Duodenal mucosa (tissue), 2 donors: ENCODE data around the gene CBX8.

Experiments used
- H3K27ac ChIP-seq: one replicate; pipeline ENCODE4 v1.7.0; 2013; ENCODE audit warnings: low read depth, low read length
- H3K27me3 ChIP-seq, 2 donors: one replicate each; pipeline ENCODE4 v1.7.0; 2013; ENCODE audit warnings: low read length in 2 of 2, control low read depth in 1 of 2; ENCODE audit not compliant: insufficient read depth in 2 of 2, control insufficient read depth in 1 of 2
- H3K36me3 ChIP-seq, 2 donors: one replicate each; pipeline ENCODE4 v1.7.0; 2013; ENCODE audit warnings: low read length in 2 of 2, control low read depth in 1 of 2; ENCODE audit not compliant: insufficient read depth in 2 of 2, control insufficient read depth in 1 of 2
- H3K4me1 ChIP-seq, 2 donors: one replicate each; pipeline ENCODE4 v1.7.0; 2013; ENCODE audit warnings: low read length in 2 of 2, control low read depth in 1 of 2; ENCODE audit not compliant: insufficient read depth in 2 of 2, control insufficient read depth in 1 of 2
- H3K4me3 ChIP-seq, 2 donors: one replicate each; pipeline ENCODE4 v1.7.0; 2013; ENCODE audit warnings: low read length in 2 of 2, low read depth in 1 of 2
- H3K9ac ChIP-seq, 2 donors: one replicate each; pipeline ENCODE4 v1.7.0; 2013; ENCODE audit warnings: low read length in 2 of 2, low read depth in 1 of 2
- H3K9me3 ChIP-seq, 2 donors: one replicate each; pipeline ENCODE4 v1.7.0; 2013; ENCODE audit warnings: low read length in 2 of 2, control low read depth in 1 of 2; ENCODE audit not compliant: control insufficient read depth in 1 of 2

The CBX8 gene

DNA sequence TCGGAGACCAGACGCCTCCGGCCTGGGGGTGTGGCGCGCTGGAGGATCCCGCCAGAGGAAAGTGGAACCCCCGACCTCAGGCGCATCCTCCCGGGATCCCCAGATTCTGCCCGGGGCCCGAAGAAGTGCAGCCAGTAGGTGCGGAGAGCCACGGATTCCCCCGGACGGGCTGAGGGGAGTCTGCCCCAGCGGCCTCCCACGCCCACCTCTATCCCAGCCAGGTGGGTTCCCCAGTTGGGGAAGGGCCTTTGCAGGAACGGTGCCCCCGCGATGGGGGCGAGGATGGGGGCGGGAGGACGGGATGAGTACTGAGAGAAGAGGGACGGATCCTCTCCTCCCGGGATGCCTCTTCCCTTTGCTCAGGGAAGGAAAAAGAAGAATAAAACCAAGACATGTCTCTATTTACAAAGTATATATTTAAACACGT, 5.1 kb downstream of the CBX8 start:
- Histone ChIP-seq H3K9ac (no peak overlapping the region), H3K4me3 (no peak overlapping the region), H3K4me1 (peaks cover 7 to 16% of the 10 kb centered on the region in 2 donors), H3K9me3 (no peaks in the 10 kb centered on the region), H3K27me3 (peaks cover 56 to 63% of the 10 kb centered on the region in 2 donors), H3K27ac (no peak overlapping the region), H3K36me3 (peaks cover 0 to 4% of the 10 kb centered on the region in 2 donors)

DNA sequence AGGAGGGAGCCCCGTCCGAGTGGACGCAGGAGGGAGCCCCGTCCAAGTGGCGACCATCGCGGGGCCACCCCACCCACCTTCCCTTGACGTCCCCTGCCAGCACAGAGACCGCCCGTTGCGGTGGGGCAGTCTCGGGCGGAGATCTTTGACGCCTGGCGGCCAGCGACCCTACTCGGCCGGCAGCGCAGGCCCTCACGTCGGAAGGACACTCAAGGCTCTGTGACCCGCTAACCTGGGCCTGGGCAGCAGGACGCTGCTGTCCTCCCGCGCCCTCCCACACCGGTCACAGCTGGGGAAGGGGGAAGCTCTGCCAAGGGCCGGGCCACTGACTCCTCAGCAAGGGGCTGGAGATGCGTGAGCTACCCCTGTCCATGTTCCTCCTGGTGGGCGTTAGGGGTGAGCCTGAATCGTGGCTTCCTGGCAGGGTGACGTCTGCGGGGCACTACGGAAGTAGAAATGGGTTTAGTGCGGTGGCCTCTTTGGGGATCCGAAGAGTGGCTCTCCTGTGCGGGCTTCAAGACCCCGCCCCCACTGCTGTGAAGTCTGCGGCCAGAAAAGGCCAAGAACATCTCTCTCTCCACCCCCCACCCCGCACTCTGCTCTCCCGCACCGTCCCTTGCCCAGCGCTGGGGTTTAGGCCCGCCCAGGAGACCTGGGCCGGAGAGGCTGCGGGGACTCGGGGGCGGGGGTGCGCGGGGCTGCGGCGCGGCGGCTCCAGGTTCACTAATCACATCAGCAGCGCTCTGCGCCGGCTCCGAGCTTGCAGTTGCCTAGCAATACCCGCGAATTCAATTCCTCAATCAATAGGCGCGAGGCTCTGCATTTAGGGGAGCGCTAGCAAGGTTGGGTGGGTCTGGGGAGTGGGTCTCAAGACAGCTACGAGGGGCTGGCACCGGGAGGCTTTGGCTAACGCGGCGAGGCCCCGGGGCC, 5.8 kb downstream of the CBX8 start:
- no peaks in the 10 kb centered on the region for H3K9me3 ChIP-seq
- no peak overlapping the region for H3K27ac ChIP-seq
- peaks cover 61 to 63% of the 10 kb centered on the region in 2 donors for H3K27me3 ChIP-seq
- H3K4me3 ChIP-seq, result no peak overlapping the region
- no peak overlapping the region for H3K9ac ChIP-seq
- peaks cover 0 to 4% of the 10 kb centered on the region in 2 donors for H3K36me3 ChIP-seq
- peaks cover 4 to 12% of the 10 kb centered on the region in 2 donors for H3K4me1 ChIP-seq

DNA sequence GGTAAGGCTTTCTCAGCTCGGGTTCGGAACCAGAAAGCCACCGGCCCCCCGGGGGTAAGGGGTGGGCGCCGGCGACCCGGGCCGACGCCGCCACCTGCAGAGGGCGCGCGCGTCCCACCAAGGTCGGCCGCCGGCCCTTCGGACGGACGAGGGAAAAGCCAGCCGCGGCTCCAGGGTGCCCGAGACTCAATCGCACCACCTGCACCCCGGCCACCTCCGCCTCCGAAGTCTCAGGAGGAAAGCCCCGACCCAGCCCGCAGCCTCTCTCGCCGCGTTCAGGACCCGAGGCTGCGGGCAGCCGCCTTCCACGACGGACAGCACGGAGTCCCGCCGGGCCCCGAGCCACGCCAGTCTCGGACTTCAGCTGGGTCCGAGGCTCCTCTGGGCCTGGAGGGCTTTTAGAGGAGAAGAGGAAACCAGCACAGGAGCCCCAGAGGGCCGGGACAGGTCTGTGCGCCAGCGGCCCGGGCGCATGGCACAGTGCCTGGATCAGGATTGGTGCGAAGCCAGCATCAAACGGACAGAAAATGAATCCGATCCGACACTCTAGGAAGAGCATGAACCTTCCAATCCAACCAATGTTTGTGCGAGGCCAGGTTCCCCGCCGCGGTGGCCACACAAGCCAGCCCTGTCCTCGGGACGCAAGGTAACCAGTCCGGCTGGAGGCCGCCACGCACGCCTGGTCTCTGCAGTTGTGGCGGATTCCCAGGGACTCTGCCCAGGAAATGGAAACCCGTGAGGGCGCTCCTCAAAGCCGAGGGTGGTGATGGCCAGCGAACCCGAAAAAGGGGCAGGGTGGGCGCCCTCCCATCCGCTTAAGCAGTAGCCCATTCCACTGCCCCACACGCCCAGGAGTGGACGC, 6.7 kb downstream of the CBX8 start:
- Histone ChIP-seq H3K4me3 (no peak overlapping the region), H3K4me1 (peaks cover 0 to 8% of the 10 kb centered on the region in 2 donors), H3K9ac (no peak overlapping the region), H3K36me3 (peaks cover 0 to 4% of the 10 kb centered on the region in 2 donors), H3K27me3 (peaks cover 63 to 65% of the 10 kb centered on the region in 2 donors), H3K9me3 (no peaks in the 10 kb centered on the region), H3K27ac (no peak overlapping the region)

DNA sequence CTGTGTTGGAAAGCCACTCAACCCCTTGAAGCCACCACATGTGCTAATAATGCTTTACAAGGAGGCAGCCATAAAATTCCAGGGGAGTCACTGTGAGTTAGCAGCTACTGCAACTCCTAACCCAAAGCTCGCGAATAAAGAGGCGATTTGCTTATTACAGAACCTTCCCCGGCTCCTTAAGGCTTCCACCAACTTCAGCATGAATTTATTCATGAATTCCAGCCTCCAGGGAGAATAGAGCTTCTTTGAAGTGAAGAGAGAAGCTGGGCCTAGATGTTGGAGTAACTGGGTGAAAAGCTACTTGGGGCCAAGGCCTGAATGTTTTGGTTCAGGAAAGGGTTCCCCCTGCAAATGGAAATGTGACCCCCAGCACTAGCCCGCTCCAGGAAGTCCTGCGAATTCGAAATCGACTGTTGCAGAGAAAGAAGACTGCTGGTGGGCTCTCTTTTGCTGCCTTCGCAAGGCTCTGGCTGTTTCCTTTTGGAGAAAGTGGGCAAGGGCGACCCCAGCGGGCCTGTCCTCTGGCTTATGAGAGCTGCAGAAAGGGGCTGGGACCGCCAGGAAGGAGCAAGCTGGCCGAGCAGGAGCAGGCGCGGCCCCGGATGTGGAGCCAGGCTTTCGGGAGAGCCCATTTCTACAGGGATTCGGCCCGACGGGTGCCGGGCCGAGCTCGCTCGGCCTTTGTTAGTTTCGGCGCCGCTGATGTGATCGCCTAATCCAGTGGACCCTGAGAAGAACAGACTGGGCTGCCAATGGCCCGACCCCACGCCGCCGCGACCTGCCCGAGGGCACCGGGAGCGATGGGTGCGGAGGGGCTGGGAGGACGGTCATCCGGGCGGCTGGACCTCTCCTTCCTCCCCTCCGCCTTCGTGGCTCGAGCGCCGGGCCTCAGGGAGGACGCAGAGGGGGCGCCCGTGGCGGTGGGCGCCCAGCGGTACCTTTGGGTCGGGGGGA, 7.6 kb downstream of the CBX8 start:
- no peaks in the 10 kb centered on the region for H3K9me3 ChIP-seq
- no peak overlapping the region for H3K4me3 ChIP-seq
- peaks cover 0 to 8% of the 10 kb centered on the region in 2 donors for H3K4me1 ChIP-seq
- H3K36me3 ChIP-seq, result no peaks in the 10 kb centered on the region
- H3K27ac ChIP-seq, result no peak overlapping the region
- no peak overlapping the region for H3K9ac ChIP-seq
- peaks cover 63 to 65% of the 10 kb centered on the region in 2 donors for H3K27me3 ChIP-seq

DNA sequence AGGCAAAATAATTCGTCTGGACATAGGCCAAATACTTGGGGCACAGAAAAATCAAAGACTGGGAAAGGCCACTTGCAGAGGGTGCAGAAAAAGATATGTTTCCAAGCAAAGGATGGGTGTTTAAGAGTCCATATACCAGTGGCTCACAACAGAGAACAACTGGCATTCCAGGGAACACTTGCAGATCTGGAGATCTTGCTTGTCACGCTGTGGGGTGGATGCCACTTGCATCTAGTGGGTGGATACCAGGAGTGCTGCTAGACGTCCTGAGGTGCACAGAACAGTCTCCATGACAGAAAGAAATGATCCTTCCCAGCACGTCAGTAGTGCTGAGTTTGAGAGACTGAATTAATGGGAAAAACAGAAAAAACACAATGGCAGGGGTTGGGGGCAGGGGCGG, 8.4 kb downstream of the CBX8 start:
- no peaks in the 10 kb centered on the region for H3K9me3 ChIP-seq
- H3K27ac ChIP-seq, result no peak overlapping the region
- H3K36me3 ChIP-seq, result no peaks in the 10 kb centered on the region
- H3K27me3 ChIP-seq, result peaks cover 60 to 65% of the 10 kb centered on the region in 2 donors
- H3K4me3 ChIP-seq, result no peak overlapping the region
- H3K9ac ChIP-seq, result no peak overlapping the region
- H3K4me1 ChIP-seq, result peaks cover 0 to 6% of the 10 kb centered on the region in 2 donors

DNA sequence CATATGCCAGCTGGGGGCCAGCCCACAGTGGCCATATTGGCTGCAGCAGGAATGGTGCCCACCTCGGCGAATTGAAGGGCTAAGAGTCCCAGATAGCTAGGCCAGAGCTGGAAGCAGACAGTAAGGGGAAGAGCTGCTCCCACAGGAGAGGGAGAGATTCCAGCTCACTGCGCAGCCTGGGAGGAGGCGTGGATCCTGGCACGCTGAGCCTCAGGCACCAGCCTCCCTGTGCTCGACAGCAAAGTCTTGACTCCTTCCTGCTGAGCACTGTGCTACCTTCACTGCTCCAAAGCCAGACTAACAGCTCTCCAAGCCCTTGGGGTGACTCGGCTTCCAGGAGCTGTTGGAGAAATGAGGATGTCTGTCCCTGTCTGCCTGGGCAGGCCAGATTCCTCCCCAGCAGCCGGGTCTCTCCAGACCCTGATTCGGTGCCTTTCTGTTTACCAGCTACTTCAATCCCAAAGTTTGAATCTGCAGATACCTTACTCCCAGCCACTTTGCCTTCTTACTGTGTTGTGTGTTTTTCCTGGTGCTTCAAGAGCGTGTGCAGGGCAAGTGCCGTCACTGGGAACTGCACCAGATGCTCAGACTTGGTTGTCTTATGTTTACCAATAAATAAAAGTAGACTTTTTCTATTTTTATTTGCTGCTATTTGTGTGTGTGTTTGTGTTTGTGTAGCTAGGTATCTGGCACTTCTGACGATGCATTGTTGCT, 9.8 kb downstream of the CBX8 start:
- peaks cover 52 to 63% of the 10 kb centered on the region in 2 donors for H3K27me3 ChIP-seq
- H3K9ac ChIP-seq, result no peak overlapping the region
- H3K4me3 ChIP-seq, result no peak overlapping the region
- H3K4me1 ChIP-seq, result no peaks in the 10 kb centered on the region
- H3K9me3 ChIP-seq, result no peaks in the 10 kb centered on the region
- H3K36me3 ChIP-seq, result no peaks in the 10 kb centered on the region
- H3K27ac ChIP-seq, result no peak overlapping the region

DNA sequence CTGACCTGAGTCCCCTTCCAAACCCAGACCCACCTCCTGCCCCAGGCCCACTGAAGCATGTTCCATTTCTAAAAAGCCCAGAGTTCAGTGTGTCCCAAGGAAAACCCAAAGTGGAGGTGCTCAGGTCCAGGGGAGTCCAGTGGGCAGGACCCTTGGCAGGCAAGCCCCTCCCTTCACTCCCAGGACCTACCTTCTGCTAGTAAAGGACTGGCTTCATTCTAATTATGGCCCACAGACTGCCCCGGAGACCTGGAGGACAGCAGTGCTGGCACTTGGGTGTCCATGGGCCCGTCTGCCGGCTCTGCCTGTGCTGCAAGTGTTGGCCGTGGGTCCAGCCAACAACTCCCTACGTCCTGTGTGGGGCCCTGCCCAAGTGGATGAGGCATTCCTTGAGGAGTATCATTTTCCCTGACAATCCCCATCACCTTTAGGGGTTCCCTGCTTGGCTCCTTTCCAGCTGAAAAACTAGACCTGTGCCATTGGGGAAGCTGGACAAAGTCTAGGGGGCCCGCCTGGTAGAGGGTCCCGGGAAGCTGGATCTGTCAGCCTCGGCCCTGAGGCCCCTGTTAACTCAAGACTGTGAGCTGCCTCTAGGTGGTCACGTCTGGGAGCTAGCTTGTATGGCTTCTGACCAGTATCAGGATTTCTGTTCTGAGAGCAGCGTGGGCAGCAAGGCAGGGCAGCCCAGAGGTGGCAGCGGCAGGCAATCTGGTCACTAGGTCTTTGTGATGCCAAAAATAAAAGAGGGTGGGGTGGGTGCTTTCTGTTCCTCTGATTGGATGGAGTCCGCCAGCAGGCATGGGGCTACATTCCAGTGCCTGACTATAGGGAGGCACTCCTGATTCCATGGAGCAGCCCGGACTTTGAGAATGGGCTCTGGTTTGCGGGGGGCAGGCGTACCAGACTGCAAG, 10.7 kb downstream of the CBX8 start:
- Histone ChIP-seq H3K27me3 (peaks cover 49 to 62% of the 10 kb centered on the region in 2 donors), H3K27ac (no peak overlapping the region), H3K36me3 (no peaks in the 10 kb centered on the region), H3K4me3 (no peak overlapping the region), H3K9ac (no peak overlapping the region), H3K9me3 (no peaks in the 10 kb centered on the region), H3K4me1 (no peaks in the 10 kb centered on the region)

DNA sequence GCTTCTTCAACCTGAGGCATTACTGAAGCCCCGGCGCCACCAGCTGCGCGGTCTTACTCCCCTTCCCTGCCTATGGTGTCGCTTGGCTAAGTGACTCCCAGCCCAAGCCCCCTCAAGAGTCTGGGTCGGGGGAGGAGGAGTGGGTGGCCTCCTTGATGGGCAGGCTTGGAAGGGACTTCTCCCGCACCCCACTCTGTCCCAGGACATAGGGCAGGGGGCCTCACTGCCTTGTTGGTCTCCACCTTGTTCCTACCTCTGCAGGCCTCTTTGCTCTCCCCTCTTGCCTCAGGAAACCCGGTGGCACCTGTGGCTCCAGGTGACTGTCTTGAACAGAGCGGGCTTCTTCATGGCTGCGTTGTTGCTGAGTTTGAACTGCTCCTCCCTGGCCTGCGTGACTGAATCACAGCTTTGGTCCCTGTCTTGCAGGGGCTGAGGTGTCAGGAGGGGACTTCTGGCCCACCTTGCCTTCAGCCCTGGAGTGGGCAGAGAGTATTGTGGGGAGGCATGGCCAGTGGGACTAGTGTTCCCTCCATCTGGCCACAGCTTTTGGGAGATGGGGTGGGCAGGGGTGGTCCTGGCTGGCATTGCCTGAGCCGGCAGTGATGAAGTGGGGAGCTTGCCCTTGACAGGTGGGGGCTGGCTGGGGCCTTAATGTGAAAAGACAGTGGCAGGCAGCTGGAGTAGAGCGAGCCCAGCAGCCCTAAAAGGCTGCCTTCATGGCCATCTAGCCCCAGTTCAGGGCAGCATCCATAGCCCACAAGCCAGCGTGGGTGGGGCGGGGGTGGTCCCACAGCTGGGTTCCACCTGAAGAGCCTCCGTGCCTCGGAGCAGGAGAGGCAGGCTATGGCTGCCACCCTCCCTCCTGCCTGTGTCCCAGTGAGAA, 11.6 kb downstream of the CBX8 start:
- no peaks in the 10 kb centered on the region for H3K36me3 ChIP-seq
- H3K4me3 ChIP-seq, result no peak overlapping the region
- no peak overlapping the region for H3K27ac ChIP-seq
- H3K9me3 ChIP-seq, result no peaks in the 10 kb centered on the region
- no peaks in the 10 kb centered on the region for H3K4me1 ChIP-seq
- no peak overlapping the region for H3K9ac ChIP-seq
- H3K27me3 ChIP-seq, result peaks cover 48 to 62% of the 10 kb centered on the region in 2 donors
